ENCODE measurements around the gene MBOAT1. TPM values are rescaled to one million over a fixed set of nuclear protein-coding genes. Genes with fewer than 3 reads are reported as not detected.
A peak's percentile ranks its signal among the peaks of the same experiment; 100 is the strongest.

MBOAT1 gene
- total and polyA plus RNA-seq, 2 of the 13 experiments (the other 11 are each of a cell fraction or from before 2014, with no cell fraction given), result not detected

GRCh38 chr6:20212392-20213111 lies at the start of gene MBOAT1 (continued):
- TF ChIP-seq ZNF609 (CRISPR knock-in tag; IDR thresholded peaks at IDR 0.05; ENCODE audit: borderline replicate concordance) (0 out of 2 replicates have a peak, but pooled peaks have one; percentile 5), ZC3H13 (CRISPR knock-in tag; IDR thresholded peaks at IDR 0.05) (no peak), KLF16 (CRISPR knock-in tag; IDR thresholded peaks at IDR 0.05) (no peak), ZNF740 (CRISPR knock-in tag; IDR thresholded peaks at IDR 0.05) (no peak), ZNF552 (CRISPR knock-in tag; IDR thresholded peaks at IDR 0.05; ENCODE audit: borderline replicate concordance) (no peak), SNAPC5 (CRISPR knock-in tag; IDR thresholded peaks at IDR 0.05; ENCODE audit: borderline replicate concordance) (no peak), ZNF574 (CRISPR knock-in tag; IDR thresholded peaks at IDR 0.05) (no peak), BCL3 (CRISPR knock-in tag; IDR thresholded peaks at IDR 0.05) (no peak), ZBTB7B (CRISPR knock-in tag; IDR thresholded peaks at IDR 0.05) (no peak; the same call in 1 of the 2 replicates), KLF6 (CRISPR knock-in tag; IDR thresholded peaks at IDR 0.05) (no peak), ZBTB43 (CRISPR knock-in tag; conservative IDR thresholded peaks at IDR 0.05) (no peak), AFF4 (CRISPR knock-in tag; IDR thresholded peaks at IDR 0.05) (no peak)

Measured in HepG2 (cell line).